ENCODE measurements around the gene KRTAP2-1.

- TF ChIP-seq POLR2A (IDR thresholded peaks at IDR 0.05; ENCODE audit: borderline replicate concordance, extremely low read depth, insufficient read depth, insufficient read length) = no peak
- TF ChIP-seq MAX (IDR thresholded peaks at IDR 0.05) = no peak
- no peak for TF ChIP-seq CTCF (IDR thresholded peaks at IDR 0.05 in 2 of 3, conservative IDR thresholded peaks at IDR 0.05 in 1 of 3; ENCODE audit: borderline replicate concordance in 1 of 3, insufficient read depth in 1 of 3, low read depth in 2 of 3, low read length in 2 of 3)
- TF ChIP-seq CBX3 (IDR thresholded peaks at IDR 0.05; ENCODE audit: low read depth) = no peak
- TF ChIP-seq FOSL1 (IDR thresholded peaks at IDR 0.05; ENCODE audit: low read depth) = no peak
- no peak for TF ChIP-seq EGR1 (IDR thresholded peaks at IDR 0.05; ENCODE audit: low read depth)
- TF ChIP-seq SP1 (IDR thresholded peaks at IDR 0.05; ENCODE audit: low read depth) = no peak
- TF ChIP-seq EZH2phosphoT487 (IDR thresholded peaks at IDR 0.05; ENCODE audit: borderline replicate concordance) = no peak
- TF ChIP-seq POLR2AphosphoS5 (IDR thresholded peaks at IDR 0.05; ENCODE audit: low read depth, low read length) = no peak
- TF ChIP-seq EZH2 (IDR thresholded peaks at IDR 0.05) = no peak
- TF ChIP-seq SIN3A (IDR thresholded peaks at IDR 0.05; ENCODE audit: low read depth) = no peak
- no peak for TF ChIP-seq RAD21 (IDR thresholded peaks at IDR 0.05; ENCODE audit: low read depth)
Measured at GRCh38 chr17:41010441-41010840, 36.7 kb downstream of the KRTAP2-1 start.

Data from HCT116 (cell line).